ENCODE measurements around the gene SELENOH.
"Not testable (repeated sequence)": the region's sequence is repeated elsewhere in the genome, so short reads cannot be mapped to it uniquely, and the experiment has no call there.

SELENOH gene

GRCh38 chr11:57741132-57742086 lies at the start of gene SELENOH:
TSS of gene SELENOH (plus strand) at chr11:57741491. CDS start at chr11:57741596, 105 bp downstream.
- peak; percentile 98 for DNase-seq

GRCh38 chr11:57698843-57699365 lies 42.4 kb upstream of the SELENOH start:
- no peak for DNase-seq

GRCh38 chr11:57699813-57700212 lies 41.5 kb upstream of the SELENOH start:
- no peak for DNase-seq

GRCh38 chr11:57700425-57700824 lies 40.9 kb upstream of the SELENOH start:
- no peak for DNase-seq

- DNase-seq, result no peak
Measured at GRCh38 chr11:57703341-57703740, 38.0 kb upstream of the SELENOH start.

- DNase-seq, result no peak
Measured at GRCh38 chr11:57704932-57705331, 36.4 kb upstream of the SELENOH start.

GRCh38 chr11:57705432-57705831 lies 35.9 kb upstream of the SELENOH start:
- not testable (repeated sequence) for DNase-seq

- peak; percentile 36 for DNase-seq
Measured at GRCh38 chr11:57709802-57710367, 31.4 kb upstream of the SELENOH start.

- peak; percentile 65 for DNase-seq
Measured at GRCh38 chr11:57711414-57712255, 29.7 kb upstream of the SELENOH start, which contains the start of gene MED19. TSS of gene MED19 (minus strand) at chr11:57712215. CDS start at chr11:57712179, 36 bp downstream.

- DNase-seq, result peak; percentile 100
Measured at GRCh38 chr11:57712256-57713150, 28.8 kb upstream of the SELENOH start, which contains the start of gene TMX2. TSS of gene TMX2 (plus strand) at chr11:57712593. CDS start at chr11:57712619, 26 bp downstream.

- DNase-seq, result no peak
Measured at GRCh38 chr11:57713835-57714234, 27.5 kb upstream of the SELENOH start.

- DNase-seq, result not testable (repeated sequence)
Measured at GRCh38 chr11:57716726-57717125, 24.6 kb upstream of the SELENOH start.

- DNase-seq, result no peak
Measured at GRCh38 chr11:57727185-57727584, 14.1 kb upstream of the SELENOH start.

GRCh38 chr11:57728829-57729228 lies 12.5 kb upstream of the SELENOH start:
- DNase-seq, result no peak

GRCh38 chr11:57729479-57729878 lies 11.8 kb upstream of the SELENOH start:
- no peak for DNase-seq

- no peak for DNase-seq
Measured at GRCh38 chr11:57732661-57733060, 8.6 kb upstream of the SELENOH start.

- DNase-seq, result no peak
Measured at GRCh38 chr11:57735619-57736298, 5.5 kb upstream of the SELENOH start.

- DNase-seq, result no peak
Measured at GRCh38 chr11:57742087-57742452, 779 bp downstream of the SELENOH start.

- DNase-seq, result no peak
Measured at GRCh38 chr11:57744357-57744756, 3.1 kb downstream of the SELENOH start.

- DNase-seq, result no peak
Measured at GRCh38 chr11:57745206-57745605, 3.9 kb downstream of the SELENOH start.

GRCh38 chr11:57746920-57747319 lies 5.6 kb downstream of the SELENOH start:
- no peak for DNase-seq
